Measurements from ENCODE around the gene CCNYL1.

The CCNYL1 gene

DNA sequence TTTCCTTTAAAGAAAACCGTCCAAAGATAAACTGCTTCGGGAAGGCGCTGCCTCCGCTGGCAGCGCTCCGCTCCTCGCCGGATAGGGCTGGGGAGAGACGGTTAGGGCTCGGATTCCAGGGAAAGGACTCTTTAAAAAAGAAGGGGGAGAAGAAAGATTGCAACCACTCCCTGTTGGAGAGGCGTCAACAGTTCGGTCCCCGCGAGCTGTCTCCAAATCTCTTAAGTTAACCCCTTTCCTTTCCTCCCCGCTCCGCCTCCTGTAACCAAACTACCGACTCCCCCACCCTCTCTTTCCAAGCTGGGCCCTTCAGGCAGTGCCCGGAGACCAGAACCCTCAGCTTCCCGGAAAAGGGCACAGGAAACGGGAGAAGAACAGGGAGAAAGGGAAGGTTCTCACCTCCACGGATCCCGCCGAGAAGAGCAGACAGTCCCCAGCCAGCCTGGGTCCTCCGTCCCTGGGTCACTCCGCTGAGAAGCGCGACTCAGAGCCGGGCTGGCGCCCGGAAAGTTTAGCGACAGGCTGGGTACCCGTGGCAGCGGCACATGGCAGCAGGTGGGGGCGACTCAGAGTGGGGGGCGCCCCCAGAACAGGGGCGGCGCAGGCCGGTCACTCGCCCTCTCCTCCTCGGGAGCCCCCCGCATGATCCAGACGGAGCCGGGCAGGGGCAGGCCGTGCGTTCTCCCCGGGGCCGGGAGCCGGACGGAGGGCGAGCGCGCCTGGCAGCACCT, 57.6 kb downstream of the CCNYL1 start:
- TF ChIP-seq, protein P1, sequence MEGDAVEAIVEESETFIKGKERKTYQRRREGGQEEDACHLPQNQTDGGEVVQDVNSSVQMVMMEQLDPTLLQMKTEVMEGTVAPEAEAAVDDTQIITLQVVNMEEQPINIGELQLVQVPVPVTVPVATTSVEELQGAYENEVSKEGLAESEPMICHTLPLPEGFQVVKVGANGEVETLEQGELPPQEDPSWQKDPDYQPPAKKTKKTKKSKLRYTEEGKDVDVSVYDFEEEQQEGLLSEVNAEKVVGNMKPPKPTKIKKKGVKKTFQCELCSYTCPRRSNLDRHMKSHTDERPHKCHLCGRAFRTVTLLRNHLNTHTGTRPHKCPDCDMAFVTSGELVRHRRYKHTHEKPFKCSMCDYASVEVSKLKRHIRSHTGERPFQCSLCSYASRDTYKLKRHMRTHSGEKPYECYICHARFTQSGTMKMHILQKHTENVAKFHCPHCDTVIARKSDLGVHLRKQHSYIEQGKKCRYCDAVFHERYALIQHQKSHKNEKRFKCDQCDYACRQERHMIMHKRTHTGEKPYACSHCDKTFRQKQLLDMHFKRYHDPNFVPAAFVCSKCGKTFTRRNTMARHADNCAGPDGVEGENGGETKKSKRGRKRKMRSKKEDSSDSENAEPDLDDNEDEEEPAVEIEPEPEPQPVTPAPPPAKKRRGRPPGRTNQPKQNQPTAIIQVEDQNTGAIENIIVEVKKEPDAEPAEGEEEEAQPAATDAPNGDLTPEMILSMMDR (IDR thresholded peaks at IDR 0.05; ENCODE audit: extremely low read depth, insufficient read depth, missing control alignments): no peak
- DNase-seq (ENCODE audit: low spot score): peak; percentile 68
- in situ Hi-C loops (cut with MboI; ENCODE audit: low pct_unique_long_range_greater_than_20kb, low sequenced_read_pairs, unreplicated experiment): no loop called here

DNA sequence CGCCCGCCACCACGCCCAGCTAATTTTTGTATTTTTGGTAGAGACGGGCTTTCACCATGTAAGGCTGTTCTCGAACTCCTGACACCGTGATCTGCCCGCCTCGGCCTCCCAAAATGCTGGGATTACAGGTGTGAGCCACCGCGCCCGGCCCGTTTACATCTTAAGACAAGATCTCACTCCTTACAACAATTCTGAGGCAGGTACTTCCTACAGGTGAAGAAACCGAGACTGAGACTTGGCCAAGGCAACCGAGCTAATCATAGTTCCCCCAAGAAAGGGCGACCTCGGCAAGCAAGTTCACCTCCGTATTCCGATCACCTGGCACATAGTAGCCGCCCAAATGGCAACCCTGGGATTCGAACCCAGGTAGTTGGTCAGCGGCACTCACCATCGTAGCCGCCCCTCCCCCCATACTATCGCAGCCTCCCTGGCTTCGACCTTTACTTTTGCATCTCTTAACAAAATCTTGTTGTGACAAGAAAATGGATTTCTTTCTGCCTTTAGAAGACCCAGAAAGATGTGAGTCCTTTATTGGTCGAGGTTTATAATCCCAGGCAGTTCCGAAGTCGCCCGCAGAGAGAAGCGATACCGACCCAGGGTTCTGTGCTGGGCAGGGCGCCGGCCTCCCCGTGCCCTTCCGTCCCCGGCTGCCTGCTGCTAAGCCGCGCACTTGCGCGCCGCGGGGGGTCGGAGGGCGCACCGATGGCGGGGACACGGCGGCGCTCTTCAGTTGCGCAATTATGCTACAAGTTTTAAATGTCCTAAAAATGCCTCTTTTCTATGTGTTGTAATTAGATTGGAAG, 59.4 kb downstream of the CCNYL1 start:
- DNase-seq (ENCODE audit: low spot score): peak; percentile 44
- in situ Hi-C loops (cut with MboI; ENCODE audit: low pct_unique_long_range_greater_than_20kb, low sequenced_read_pairs, unreplicated experiment): no loop called here

DNA sequence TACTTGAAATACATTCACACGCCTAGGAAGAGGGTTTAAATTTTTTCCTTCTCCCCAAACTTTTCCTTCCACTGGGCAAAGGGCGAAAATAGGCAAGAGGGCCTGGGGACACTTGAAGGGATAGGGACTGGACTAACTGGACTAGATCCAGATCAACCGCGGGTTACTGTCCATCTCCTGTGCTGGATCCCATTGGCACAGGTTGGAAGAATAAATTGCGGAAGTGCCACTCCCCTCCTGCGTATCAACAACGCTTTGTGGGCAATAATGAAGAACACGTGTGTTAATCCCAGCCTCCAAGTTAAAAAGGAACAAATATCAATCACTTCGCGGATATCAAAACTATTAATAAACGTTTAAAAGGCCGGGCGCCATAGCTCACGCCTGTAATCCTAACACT, 60.0 kb downstream of the CCNYL1 start:
- DNase-seq (ENCODE audit: low spot score): no peak
- TF ChIP-seq, protein P1 (IDR thresholded peaks at IDR 0.05; ENCODE audit: extremely low read depth, insufficient read depth, missing control alignments): no peak
- in situ Hi-C loops (cut with MboI; ENCODE audit: low pct_unique_long_range_greater_than_20kb, low sequenced_read_pairs, unreplicated experiment): no loop called here

More for the DNA sequence above, 59.4 kb downstream of the CCNYL1 start:
- TF ChIP-seq, protein P1 (IDR thresholded peaks at IDR 0.05; ENCODE audit: extremely low read depth, insufficient read depth, missing control alignments): no peak

DNA sequence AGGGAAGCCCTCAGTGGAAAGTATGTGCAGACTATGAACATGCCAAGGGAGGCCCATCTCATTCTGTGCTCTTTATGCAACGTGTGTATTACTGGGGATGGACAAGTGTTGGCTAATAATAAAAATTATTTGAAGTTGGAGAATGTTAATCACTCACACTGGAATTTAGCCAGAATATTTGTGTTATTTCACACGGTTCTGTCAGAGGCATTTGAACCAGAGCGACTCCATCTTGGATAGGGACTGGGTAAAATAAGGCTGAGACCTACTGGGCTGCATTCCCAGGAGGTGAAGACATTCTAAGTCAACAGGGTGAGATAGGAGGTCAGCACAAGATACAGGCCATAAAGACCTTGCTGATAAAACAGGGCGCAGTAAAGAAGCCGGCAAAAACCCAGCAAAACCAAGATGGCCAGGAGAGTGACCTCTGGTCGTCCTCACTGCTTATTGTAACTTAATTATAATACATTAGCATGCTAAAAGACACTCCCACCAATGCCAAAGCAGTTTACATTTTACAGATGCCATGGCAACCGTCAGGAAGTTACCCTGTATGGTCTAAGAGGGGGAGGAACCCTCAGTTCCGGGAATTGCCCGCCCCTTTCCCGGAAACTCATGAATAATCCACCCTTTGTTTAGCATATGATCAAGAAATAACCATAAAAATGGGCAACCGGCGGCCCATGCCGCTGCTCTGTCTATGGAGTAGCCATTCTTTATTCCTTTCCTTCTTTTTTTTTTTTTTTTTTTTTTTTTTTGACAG, 60.8 kb downstream of the CCNYL1 start:
- no peak for DNase-seq (ENCODE audit: low spot score)
- in situ Hi-C loops (cut with MboI; ENCODE audit: low pct_unique_long_range_greater_than_20kb, low sequenced_read_pairs, unreplicated experiment): no loop called here
- TF ChIP-seq, protein P1 (IDR thresholded peaks at IDR 0.05; ENCODE audit: extremely low read depth, insufficient read depth, missing control alignments): no peak

DNA sequence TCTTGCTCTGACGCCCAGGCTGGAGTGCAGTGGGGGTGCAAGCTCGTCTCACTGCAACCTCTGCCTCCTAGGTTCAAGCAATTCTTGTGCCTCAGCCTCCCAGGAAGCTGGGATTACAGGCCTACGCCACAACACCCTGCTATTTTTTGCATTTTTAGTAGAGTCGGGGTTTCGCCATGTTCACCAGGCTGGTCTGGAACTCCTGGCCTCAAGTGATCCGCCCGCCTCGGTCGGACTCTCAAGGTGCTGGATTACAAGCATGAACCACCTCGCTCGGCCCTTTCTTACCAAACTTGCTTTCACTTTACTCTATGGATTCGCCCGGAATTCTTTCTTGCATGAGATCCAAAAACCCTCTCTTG, 61.4 kb downstream of the CCNYL1 start:
- TF ChIP-seq, protein P1 (IDR thresholded peaks at IDR 0.05; ENCODE audit: extremely low read depth, insufficient read depth, missing control alignments): no peak
- no peak for DNase-seq (ENCODE audit: low spot score)
- in situ Hi-C loops (cut with MboI; ENCODE audit: low pct_unique_long_range_greater_than_20kb, low sequenced_read_pairs, unreplicated experiment): no loop called here

DNA sequence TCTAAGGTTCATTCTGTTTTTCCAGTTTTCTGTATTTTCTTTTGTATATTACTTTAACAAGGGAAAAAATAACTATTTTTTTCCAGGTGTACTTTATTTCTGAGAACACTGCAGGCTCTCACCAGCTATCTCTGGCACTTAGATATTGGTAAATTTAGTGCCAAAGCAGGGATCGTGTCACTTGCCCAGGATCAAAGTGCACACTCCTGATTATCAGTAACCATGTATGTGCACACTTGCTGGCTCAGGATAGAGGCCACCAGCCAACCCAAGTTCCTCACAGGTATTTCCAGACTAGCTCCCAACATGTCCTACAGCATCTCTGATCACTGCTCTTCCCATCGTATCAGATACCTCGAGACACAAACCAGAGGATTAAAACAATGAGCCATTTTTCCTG, 64.0 kb downstream of the CCNYL1 start:
- TF ChIP-seq, protein P1 (IDR thresholded peaks at IDR 0.05; ENCODE audit: extremely low read depth, insufficient read depth, missing control alignments): no peak
- in situ Hi-C loops (cut with MboI; ENCODE audit: low pct_unique_long_range_greater_than_20kb, low sequenced_read_pairs, unreplicated experiment): no loop called here

More for the DNA sequence above, 64.0 kb downstream of the CCNYL1 start:
- DNase-seq (ENCODE audit: low spot score): no peak

Data from GM13977 (cell line).